Bronchial epithelial cell (primary cell): Measurements from ENCODE around the gene LRRC8E. TPM values are rescaled to one million over a fixed set of nuclear protein-coding genes. Genes with fewer than 3 reads are reported as not detected.

Experiments used
- DNase-seq: peaks from one replicate; pipeline ENCODE4 v3.0.0-alpha.2; 2010; ENCODE audit warnings: low read depth
- FAIRE-seq: peaks from 2 replicates; lab custom pipeline; 2011; peaks lifted over from hg19 to GRCh38; lab: Jason Lieb, UNC
- H3K27me3 ChIP-seq: 2 replicates; pipeline ENCODE4 v1.5.1; 2011; ENCODE audit warnings: low read length; ENCODE audit not compliant: control insufficient read depth, insufficient read depth
- H3K36me3 ChIP-seq: 2 replicates; pipeline ENCODE4 v1.5.1; 2011; ENCODE audit warnings: low read length; ENCODE audit not compliant: control insufficient read depth, insufficient read depth
- H3K4me3 ChIP-seq: 2 replicates; pipeline ENCODE4 v1.5.1; 2011; ENCODE audit warnings: mild to moderate bottlenecking, low read depth, low read length, control low read depth
- total RNA-seq: library from RNA; depleted of rRNA; stranded (reverse); fragments of >200 nt; gene quantifications from 2 replicates; pipeline ENCODE4 v1.2.1, GENCODE V29; 2014
- TF ChIP-seq, protein P1 (sequence below): IDR thresholded peaks from 2 replicates; pipeline ENCODE4 v1.5.1; 2011; ENCODE audit warnings: mild to moderate bottlenecking, moderate library complexity, low read length, control low read depth, inconsistent platforms; ENCODE audit not compliant: insufficient read depth, severe bottlenecking

The LRRC8E gene
- total RNA-seq, 1 donor from 2014 or later, result 7.6 TPM

- FAIRE-seq (no peak), DNase-seq (no peak)
- Histone ChIP-seq H3K36me3 (no peaks in the 10 kb centered on the region), H3K27me3 (peaks cover under 1% of the 10 kb centered on the region), H3K4me3 (no peak overlapping the region)
- TF ChIP-seq, protein P1, sequence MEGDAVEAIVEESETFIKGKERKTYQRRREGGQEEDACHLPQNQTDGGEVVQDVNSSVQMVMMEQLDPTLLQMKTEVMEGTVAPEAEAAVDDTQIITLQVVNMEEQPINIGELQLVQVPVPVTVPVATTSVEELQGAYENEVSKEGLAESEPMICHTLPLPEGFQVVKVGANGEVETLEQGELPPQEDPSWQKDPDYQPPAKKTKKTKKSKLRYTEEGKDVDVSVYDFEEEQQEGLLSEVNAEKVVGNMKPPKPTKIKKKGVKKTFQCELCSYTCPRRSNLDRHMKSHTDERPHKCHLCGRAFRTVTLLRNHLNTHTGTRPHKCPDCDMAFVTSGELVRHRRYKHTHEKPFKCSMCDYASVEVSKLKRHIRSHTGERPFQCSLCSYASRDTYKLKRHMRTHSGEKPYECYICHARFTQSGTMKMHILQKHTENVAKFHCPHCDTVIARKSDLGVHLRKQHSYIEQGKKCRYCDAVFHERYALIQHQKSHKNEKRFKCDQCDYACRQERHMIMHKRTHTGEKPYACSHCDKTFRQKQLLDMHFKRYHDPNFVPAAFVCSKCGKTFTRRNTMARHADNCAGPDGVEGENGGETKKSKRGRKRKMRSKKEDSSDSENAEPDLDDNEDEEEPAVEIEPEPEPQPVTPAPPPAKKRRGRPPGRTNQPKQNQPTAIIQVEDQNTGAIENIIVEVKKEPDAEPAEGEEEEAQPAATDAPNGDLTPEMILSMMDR, result no peak
These were observed 8.5 kb upstream of the LRRC8E start for GRCh38 chr19:7879836-7880235.

DNA sequence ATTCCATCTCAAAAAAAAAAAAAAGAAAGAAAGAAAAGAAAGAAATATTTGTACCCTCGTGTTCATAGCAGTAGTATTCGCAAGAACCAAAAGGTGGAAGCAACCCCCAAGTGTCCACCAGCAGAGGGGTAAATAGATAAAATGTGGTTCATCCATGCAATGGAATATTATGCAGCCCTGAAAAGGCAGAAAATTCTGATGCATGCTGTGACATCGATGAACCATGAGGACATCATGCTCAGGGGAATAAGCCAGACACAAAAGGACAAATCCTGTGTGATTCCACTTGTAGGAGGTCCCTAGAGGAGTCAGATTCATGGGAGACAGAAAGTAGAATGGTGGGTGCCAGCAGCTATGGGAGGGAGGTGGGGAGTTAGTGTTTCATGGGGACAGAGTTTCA lies 6.4 kb upstream of the LRRC8E start:
- DNase-seq (no peak), FAIRE-seq (no peak)
- TF ChIP-seq, protein P1, result no peak
- H3K27me3 ChIP-seq, result no peaks in the 10 kb centered on the region
- no peaks in the 10 kb centered on the region for H3K36me3 ChIP-seq
- H3K4me3 ChIP-seq, result no peak overlapping the region

- Histone ChIP-seq H3K4me3 (no peak overlapping the region), H3K27me3 (no peaks in the 10 kb centered on the region), H3K36me3 (no peaks in the 10 kb centered on the region)
- TF ChIP-seq, protein P1, result no peak
- FAIRE-seq (no peak), DNase-seq (no peak)
These were observed 5.2 kb upstream of the LRRC8E start for GRCh38 chr19:7883105-7883504.

DNA sequence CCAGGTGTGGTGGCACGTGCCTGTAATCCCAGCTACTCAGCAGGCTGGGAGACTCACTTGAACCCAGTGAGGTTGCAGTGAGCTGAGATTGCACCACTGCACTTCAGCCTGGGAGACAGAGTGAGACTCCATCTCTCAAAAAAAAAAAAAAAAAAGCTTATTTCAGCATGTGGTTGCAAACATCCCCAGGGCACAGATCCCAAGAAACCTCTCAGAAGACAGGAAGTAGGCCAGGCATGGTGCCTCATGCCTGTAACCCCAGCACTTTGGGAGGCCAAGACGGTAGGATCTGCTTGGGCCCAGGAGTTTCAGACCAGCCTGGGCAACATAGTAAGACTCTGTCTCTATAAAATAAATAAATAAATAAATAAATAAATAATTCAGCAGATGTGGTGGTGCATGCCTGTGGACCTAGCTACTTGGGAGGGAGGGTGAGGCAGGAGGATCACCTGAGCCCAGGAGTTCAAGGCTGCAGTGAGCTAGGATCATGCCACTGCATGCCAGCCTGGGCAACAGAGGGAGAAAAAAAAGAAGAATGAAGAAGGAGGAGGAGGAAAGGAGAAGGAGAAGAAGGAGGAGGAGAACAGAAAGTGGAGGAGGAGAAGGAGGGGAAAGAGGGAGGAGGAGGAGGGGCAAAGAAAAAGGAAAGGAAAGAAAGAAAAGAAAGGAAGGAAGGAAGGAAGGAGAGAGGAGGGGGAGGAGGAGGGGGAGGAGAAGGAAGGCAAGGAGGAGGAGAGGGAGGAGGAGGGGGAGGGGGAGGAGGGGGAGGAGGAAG lies 4.3 kb upstream of the LRRC8E start:
- FAIRE-seq (no peak), DNase-seq (no peak)
- no peaks in the 10 kb centered on the region for H3K36me3 ChIP-seq
- H3K4me3 ChIP-seq, result no peak overlapping the region
- TF ChIP-seq, protein P1, result no peak
- no peaks in the 10 kb centered on the region for H3K27me3 ChIP-seq

DNA sequence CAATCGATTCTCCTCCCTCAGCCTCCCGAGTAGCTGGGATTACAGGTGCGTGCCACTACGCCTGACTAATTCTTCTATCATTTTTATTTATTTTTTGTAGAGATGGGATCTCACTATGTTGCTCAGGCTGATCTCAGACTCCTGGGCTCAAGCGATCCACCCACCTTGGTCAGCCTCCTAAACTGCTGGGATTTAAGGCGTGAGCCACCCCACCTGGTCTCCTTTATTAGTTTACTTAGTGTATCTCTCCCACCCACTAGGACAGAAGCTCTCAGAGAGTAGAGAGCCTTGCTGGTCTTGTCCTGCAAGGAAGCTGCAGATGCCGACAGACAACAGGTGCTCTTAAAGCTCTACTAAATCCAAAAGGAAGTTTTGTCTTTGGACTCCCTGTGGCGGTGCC lies 2.5 kb upstream of the LRRC8E start:
- TF ChIP-seq, protein P1, result no peak
- Histone ChIP-seq H3K27me3 (no peaks in the 10 kb centered on the region), H3K4me3 (no peak overlapping the region), H3K36me3 (no peaks in the 10 kb centered on the region)
- DNase-seq (no peak), FAIRE-seq (no peak)
